GM18498 (cell line): ENCODE results near the gene AARS1.
"Not testable (repeated sequence)": the region's sequence is repeated elsewhere in the genome, so short reads cannot be mapped to it uniquely, and the experiment has no call there.

ENCODE experiments used
- ATAC-seq: cut with Tn5 transposase; IDR thresholded peaks from one replicate; pipeline ENCODE4 v1.9.1; 2021; ENCODE audit warnings: mild to moderate bottlenecking, moderate library complexity; ENCODE audit not compliant: unreplicated experiment

AARS1 gene

GRCh38 chr16:70276392-70276791, 12.9 kb downstream of the AARS1 start:
- no peak for ATAC-seq

GRCh38 chr16:70271696-70272095, 17.6 kb downstream of the AARS1 start:
- no peak for ATAC-seq

GRCh38 chr16:70270176-70270575, 19.1 kb downstream of the AARS1 start:
- no peak for ATAC-seq

GRCh38 chr16:70269471-70269870, 19.8 kb downstream of the AARS1 start:
- no peak for ATAC-seq

GRCh38 chr16:70267922-70268321, 21.4 kb downstream of the AARS1 start:
- not testable (repeated sequence) for ATAC-seq

- ATAC-seq: no peak
Measured at GRCh38 chr16:70267516-70267915, 21.8 kb downstream of the AARS1 start.

GRCh38 chr16:70259903-70260302, 29.4 kb downstream of the AARS1 start:
- ATAC-seq: not testable (repeated sequence)

GRCh38 chr16:70258946-70259345, 30.4 kb downstream of the AARS1 start:
- ATAC-seq: no peak

GRCh38 chr16:70258065-70258464, 31.2 kb downstream of the AARS1 start:
- no peak for ATAC-seq

- no peak for ATAC-seq
Measured at GRCh38 chr16:70257391-70257790, 31.9 kb downstream of the AARS1 start.

- ATAC-seq: no peak
Measured at GRCh38 chr16:70255574-70255973, 33.7 kb downstream of the AARS1 start.

GRCh38 chr16:70254965-70255286, 34.4 kb downstream of the AARS1 start:
- no peak for ATAC-seq

GRCh38 chr16:70254180-70254964, 34.9 kb downstream of the AARS1 start:
- no peak for ATAC-seq

GRCh38 chr16:70253291-70254106, 35.8 kb downstream of the AARS1 start:
- ATAC-seq: no peak

GRCh38 chr16:70252355-70252988, 36.8 kb downstream of the AARS1 start:
- no peak for ATAC-seq

GRCh38 chr16:70251629-70252354, 37.5 kb downstream of the AARS1 start, which contains the start of gene EXOSC6:
Gene EXOSC6 (minus strand): TSS chr16:70251940. CDS start chr16:70251900, 40 bp downstream.
- peak; percentile 84 for ATAC-seq

- peak; percentile 52 for ATAC-seq
Measured at GRCh38 chr16:70250748-70251628, 38.3 kb downstream of the AARS1 start.

- ATAC-seq: not testable (repeated sequence)
Measured at GRCh38 chr16:70249697-70250096, 39.6 kb downstream of the AARS1 start.

GRCh38 chr16:70238773-70239172, 50.5 kb downstream of the AARS1 start:
- ATAC-seq: not testable (repeated sequence)

GRCh38 chr16:70231831-70232230, 57.5 kb downstream of the AARS1 start:
- ATAC-seq: not testable (repeated sequence)
